GM06990 (cell line): ENCODE measurements around the gene TTC16.
"Not testable (repeated sequence)": the region's sequence is repeated elsewhere in the genome, so short reads cannot be mapped to it uniquely, and the experiment has no call there.

Experiments used
- DNase-seq: peaks from one replicate; pipeline ENCODE4 v3.0.0-alpha.2; 2011; ENCODE audit not compliant: insufficient read length; ENCODE audit errors: extremely low read depth
- H3K27me3 ChIP-seq: replicated peaks from 2 replicates; pipeline ENCODE4 v1.6.0; 2011; ENCODE audit warnings: low read length; ENCODE audit not compliant: control insufficient read depth, insufficient read depth
- H3K36me3 ChIP-seq: 2 replicates; pipeline ENCODE4 v1.5.1; 2011; ENCODE audit warnings: low read length; ENCODE audit not compliant: control insufficient read depth, insufficient read depth
- H3K4me3 ChIP-seq: replicated peaks from 2 replicates; pipeline ENCODE4 v1.5.1; 2011; ENCODE audit warnings: low read depth, mild to moderate bottlenecking, control low read depth, low read length
- TF ChIP-seq, protein P1 (sequence below): IDR thresholded peaks from 2 replicates; pipeline ENCODE4 v1.5.1; 2011; ENCODE audit warnings: low read length, control low read depth, mild to moderate bottlenecking, inconsistent platforms; ENCODE audit not compliant: insufficient read depth, poor library complexity, severe bottlenecking

The TTC16 gene

DNA sequence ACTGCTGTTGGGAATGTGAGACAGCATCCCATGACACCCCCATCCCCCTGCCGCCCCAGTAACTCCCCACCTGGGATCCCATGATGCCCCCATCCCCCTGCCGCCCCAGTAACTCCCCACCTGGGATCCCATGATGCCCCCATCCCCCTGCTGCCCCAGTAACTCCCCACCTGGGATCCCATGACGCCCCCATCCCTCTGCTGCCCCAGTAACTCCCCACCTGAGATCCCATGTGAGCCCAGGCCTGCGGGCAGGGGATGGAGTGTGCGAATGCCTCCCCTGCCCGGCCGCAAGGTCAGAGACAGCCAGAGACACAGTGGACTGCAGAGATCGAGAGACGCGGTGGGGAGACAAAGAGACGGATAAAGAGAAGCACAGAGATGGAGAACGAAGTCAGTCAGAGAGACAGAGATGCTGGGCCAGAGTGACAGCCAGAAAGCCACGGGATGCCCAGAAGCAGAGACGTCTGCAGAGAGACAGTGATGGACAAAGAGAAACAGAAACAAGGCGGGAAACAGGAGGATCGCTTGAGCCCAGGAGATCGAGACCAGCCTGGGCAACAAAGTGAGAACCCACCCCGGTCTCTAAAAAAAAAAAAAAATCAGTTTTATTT is 61.6 kb downstream of the TTC16 start:
- peak overlapping the region; percentile 73 for H3K4me3 ChIP-seq
- peaks cover 4% of the 10 kb centered on the region for H3K36me3 ChIP-seq
- no peak for DNase-seq
- no peaks in the 10 kb centered on the region for H3K27me3 ChIP-seq
- TF ChIP-seq, protein P1, sequence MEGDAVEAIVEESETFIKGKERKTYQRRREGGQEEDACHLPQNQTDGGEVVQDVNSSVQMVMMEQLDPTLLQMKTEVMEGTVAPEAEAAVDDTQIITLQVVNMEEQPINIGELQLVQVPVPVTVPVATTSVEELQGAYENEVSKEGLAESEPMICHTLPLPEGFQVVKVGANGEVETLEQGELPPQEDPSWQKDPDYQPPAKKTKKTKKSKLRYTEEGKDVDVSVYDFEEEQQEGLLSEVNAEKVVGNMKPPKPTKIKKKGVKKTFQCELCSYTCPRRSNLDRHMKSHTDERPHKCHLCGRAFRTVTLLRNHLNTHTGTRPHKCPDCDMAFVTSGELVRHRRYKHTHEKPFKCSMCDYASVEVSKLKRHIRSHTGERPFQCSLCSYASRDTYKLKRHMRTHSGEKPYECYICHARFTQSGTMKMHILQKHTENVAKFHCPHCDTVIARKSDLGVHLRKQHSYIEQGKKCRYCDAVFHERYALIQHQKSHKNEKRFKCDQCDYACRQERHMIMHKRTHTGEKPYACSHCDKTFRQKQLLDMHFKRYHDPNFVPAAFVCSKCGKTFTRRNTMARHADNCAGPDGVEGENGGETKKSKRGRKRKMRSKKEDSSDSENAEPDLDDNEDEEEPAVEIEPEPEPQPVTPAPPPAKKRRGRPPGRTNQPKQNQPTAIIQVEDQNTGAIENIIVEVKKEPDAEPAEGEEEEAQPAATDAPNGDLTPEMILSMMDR = no peak

DNA sequence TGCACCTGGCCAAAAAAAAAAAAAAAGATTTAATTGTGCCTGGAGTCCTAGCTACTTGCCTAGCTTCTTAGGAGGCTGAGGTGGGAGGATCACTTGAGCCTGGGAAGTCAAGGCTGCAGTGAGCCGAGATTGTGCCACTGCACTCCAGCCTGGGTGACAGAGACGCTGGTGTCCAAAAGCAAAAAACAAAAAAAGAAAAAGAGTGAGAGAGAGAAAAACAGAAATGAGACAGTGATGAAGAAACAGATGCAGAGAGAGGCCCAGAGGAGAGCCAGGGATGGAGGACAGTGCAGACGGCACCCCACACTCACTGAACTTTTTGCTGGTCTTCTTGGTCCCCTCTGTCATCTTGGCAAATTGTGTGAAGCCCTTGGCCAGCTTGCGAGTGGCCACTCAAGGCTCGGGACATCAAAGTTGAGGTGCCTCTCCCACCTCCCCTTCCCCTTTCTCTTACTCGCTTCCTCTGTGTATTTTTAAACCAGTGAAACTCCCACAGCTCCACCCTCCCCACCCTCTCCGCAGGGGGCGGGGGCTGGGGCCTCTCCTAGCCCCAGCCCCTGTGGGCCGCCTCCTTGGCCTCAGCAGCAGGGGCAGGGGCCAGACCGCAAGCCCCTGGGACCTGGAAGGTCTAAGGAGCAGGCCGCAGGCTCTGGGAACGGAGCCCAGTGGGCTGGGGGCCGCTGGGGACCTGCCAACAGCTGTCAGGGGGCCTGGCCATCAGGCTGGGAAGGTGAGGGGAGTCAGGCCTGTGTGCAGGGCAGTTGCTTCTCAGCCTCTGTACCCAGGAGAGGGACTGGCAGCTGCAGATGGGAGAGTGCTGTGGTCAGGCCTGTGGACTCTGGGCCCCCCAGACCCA is 62.6 kb downstream of the TTC16 start, which contains the start of gene SH2D3C:
TSS of gene SH2D3C (minus strand) at position 387 of the 856 bp plus-strand sequence. CDS start at position 348, 39 bp downstream.
- Histone ChIP-seq H3K27me3 (no peaks in the 10 kb centered on the region), H3K36me3 (peaks cover 2% of the 10 kb centered on the region; the same call in 1 of the 2 replicates), H3K4me3 (peak within 1 kb of the TSS; percentile 73)
- peak; percentile 74 for DNase-seq
- TF ChIP-seq, protein P1 = no peak

GRCh38 chr9:127779136-127779981 is 63.5 kb downstream of the TTC16 start:
- H3K27me3 ChIP-seq = no peaks in the 10 kb centered on the region
- DNase-seq = peak; percentile 78
- TF ChIP-seq, protein P1 = no peak
- H3K36me3 ChIP-seq = no peaks in the 10 kb centered on the region
- H3K4me3 ChIP-seq = peak overlapping the region; percentile 73

GRCh38 chr9:127780126-127780885 is 64.4 kb downstream of the TTC16 start:
- Histone ChIP-seq H3K4me3 (no peak overlapping the region), H3K27me3 (no peaks in the 10 kb centered on the region), H3K36me3 (no peaks in the 10 kb centered on the region)
- DNase-seq = no peak
- TF ChIP-seq, protein P1 = no peak

- H3K36me3 ChIP-seq, DNase-seq, H3K27me3 ChIP-seq, H3K4me3 ChIP-seq: not testable (repeated sequence)
Observed at GRCh38 chr9:127780909-127781308, 65.0 kb downstream of the TTC16 start.
